Erythroblast (primary cell): ENCODE results near the gene PAX3.

ENCODE experiments used
- GATA1 ChIP-seq: IDR thresholded peaks from 2 replicates; pipeline ENCODE4 v1.6.1; 2011; ENCODE audit warnings: low read depth, mild to moderate bottlenecking, control low read depth, low read length, moderate library complexity
- POLR2A ChIP-seq: IDR thresholded peaks from 2 replicates; pipeline ENCODE4 v1.6.1; 2011; ENCODE audit warnings: mild to moderate bottlenecking, low read length

DNA sequence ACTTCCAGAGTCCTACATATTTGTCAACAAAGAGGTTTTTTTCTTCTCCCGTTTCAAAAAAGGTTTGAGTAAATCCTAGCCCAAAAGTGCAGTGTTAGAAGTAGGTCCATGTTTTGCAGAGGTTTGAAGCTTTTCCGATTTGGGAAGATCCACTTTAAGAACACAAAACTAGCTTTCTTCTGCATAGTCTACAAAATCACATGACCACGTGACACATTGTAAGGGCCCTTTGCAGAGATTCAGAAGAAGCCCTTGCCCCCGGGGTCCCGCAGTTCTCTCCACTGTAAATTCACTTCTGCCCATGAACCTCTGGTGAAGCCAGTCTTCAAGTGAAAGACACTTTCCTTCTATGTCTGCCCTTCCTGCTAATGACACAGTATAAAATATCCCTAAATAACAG lies 49.4 kb downstream of the PAX3 start:
- no peak for TF ChIP-seq POLR2A
- no peak for TF ChIP-seq GATA1
